Measurements from ENCODE around the gene FKBP7.
"Not testable (repeated sequence)": the region's sequence is repeated elsewhere in the genome, so short reads cannot be mapped to it uniquely, and the experiment has no call there.

FKBP7 gene

DNA sequence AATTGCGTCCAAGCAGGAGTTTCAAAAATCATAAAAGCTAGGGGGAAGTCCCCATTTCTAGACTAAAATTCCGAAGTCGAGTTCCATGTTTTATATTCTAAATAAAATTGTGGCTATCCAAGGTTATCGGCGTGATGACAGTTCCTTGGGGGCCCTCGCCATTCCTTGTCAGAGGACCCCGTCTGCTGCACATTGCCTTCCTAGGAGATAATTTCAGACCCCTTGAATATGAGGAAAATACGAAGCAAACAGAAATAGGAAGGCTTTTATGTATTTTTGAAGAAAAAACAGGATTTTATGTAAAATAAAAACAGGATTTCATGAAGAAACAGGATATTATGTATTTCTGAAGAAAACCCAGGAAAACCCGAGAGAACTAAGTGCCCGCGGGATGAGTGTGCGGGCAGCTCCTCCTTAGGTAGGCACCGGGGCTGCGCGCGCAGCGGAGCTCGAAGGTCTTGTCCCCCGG, 1.4 kb upstream of the FKBP7 start:
- H4K20me1 ChIP-seq: peaks cover 10 to 40% (median 34%) of the 10 kb centered on the region in 11 experiments; a peak in 15 of 22 replicates
- H3K36me3 ChIP-seq: peaks cover 0 to 3% (median 0%) of the 10 kb centered on the region in 11 experiments; a peak in 3 of 22 replicates
- H3K27ac ChIP-seq: peak overlapping the region; percentile 72 to 91 (median 87); a peak in 21 of 22 replicates
- no peaks in the 10 kb centered on the region for H3K9me3 ChIP-seq (replicated peaks in 1 of 11)
- peak overlapping the region; percentile 74 to 90 (median 83) for H3K4me3 ChIP-seq
- no peaks in the 10 kb centered on the region for H3K27me3 ChIP-seq
- TF ChIP-seq Cebpa-rat (IDR thresholded peaks at IDR 0.05): no peak
- peak overlapping the region; percentile 82 to 99 (median 89) for H3K4me2 ChIP-seq
- peaks cover 26 to 67% (median 44%) of the 10 kb centered on the region in 10 experiments for H3K4me1 ChIP-seq
- peak overlapping the region; percentile 86 to 92 (median 89) for H3K9ac ChIP-seq

DNA sequence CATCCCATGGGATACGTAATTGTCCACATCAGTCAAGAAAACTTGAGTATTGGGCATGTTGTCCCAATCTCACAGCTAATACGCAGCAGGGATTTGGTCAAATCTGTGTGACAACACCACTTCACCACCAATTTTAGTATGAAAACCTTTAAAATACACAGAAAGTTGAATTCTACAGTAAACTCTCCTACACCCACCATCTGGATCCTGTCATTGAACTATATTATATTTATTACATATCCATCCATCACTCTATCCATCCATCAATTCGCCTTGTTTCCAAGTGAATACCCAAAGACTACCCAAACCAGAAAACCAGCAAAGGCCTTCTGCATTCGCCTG, 846 bp upstream of the FKBP7 start:
- Histone ChIP-seq H3K4me3 (peak overlapping the region; percentile 74 to 91 (median 86)), H3K4me2 (peak overlapping the region; percentile 82 to 99 (median 89)), H3K4me1 (peaks cover 26 to 63% (median 42%) of the 10 kb centered on the region in 10 experiments), H4K20me1 (peaks cover 9 to 34% (median 29%) of the 10 kb centered on the region in 11 experiments; a peak in 15 of 22 replicates), H3K9me3 (replicated peaks in 1 of 11) (no peaks in the 10 kb centered on the region), H3K9ac (peak overlapping the region; percentile 84 to 91 (median 88); a peak in 18 of 22 replicates), H3K27me3 (no peaks in the 10 kb centered on the region), H3K27ac (peak overlapping the region in 9 of 11 experiments; percentile 82 to 93 (median 88); a peak in 14 of 22 replicates), H3K36me3 (peaks cover 0 to 4% (median 0%) of the 10 kb centered on the region in 11 experiments; a peak in 2 of 22 replicates)
- no peak for TF ChIP-seq Cebpa-rat (IDR thresholded peaks at IDR 0.05)

DNA sequence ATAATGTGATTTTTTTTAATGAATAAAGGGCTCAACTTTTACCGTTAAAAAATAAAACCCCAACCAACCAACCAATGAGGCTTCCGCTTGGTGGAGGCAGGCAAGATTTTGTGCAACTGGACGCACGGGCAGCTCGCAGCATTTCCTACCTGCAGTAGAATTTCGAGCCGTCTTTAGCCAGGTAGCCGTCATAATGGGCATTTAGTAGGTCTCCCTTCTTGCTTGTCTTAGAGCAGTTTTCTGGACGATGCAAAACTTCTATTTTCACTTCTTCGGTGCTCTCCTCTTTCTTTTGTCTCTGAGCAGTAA, 316 bp downstream of the FKBP7 start:
- peak overlapping the region; percentile 82 to 99 (median 89) for H3K4me2 ChIP-seq
- H3K27ac ChIP-seq: peak overlapping the region; percentile 80 to 93 (median 86); a peak in 21 of 22 replicates
- H3K36me3 ChIP-seq: peaks cover 0 to 4% (median 0%) of the 10 kb centered on the region in 11 experiments; a peak in 3 of 22 replicates
- peaks cover 0 to 23% (median 19%) of the 10 kb centered on the region in 11 experiments; a peak in 15 of 22 replicates for H4K20me1 ChIP-seq
- peak overlapping the region; percentile 74 to 91 (median 86) for H3K4me3 ChIP-seq
- TF ChIP-seq Cebpa-rat (IDR thresholded peaks at IDR 0.05): no peak
- H3K9me3 ChIP-seq (replicated peaks in 1 of 11): no peaks in the 10 kb centered on the region
- peak overlapping the region; percentile 84 to 91 (median 88) for H3K9ac ChIP-seq
- H3K4me1 ChIP-seq: peaks cover 26 to 54% (median 38%) of the 10 kb centered on the region in 10 experiments
- H3K27me3 ChIP-seq: no peaks in the 10 kb centered on the region

DNA sequence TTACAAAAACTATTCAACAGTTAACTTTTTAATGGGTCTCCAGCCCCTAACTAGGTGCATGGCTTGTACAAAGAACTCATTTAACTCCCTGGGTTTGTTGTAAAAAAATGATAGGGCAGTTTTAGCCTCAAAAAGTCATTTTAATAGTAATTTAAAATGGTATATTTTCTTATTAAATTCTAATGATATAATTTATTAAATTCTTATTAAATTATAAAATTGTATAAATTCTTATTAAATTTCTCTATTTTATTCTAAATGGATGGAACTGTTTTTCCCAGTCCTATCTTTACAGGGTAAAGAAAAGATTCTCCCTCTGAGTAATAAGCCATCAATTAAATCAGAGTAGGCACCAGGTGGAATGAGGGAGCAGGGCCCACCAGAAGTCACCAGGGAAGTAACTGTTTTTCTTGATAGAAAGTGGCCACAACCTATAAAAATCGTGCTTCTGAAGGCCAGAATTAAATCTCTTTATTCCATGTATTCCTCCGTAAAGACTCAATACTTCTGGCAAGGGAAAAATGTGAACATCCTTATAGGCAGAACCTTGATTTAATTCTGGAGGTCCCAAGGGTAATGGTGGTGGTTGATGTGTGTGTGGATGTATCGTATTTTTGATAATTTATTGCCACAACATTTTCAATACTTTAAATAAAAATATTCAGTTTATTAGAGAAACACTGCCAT, 814 bp downstream of the FKBP7 start:
- no peak for TF ChIP-seq Cebpa-rat (IDR thresholded peaks at IDR 0.05)
- H3K9ac ChIP-seq: peak overlapping the region; percentile 84 to 91 (median 88); a peak in 21 of 22 replicates

GRCh38 chr2:178476477-178476876, 1.9 kb downstream of the FKBP7 start:
- Histone ChIP-seq H3K9me3 (replicated peaks in 1 of 11) (no peaks in the 10 kb centered on the region), H3K4me1 (peaks cover 12 to 38% (median 23%) of the 10 kb centered on the region in 10 experiments), H3K9ac (no peak overlapping the region), H4K20me1 (peaks cover 0 to 7% (median 4%) of the 10 kb centered on the region in 11 experiments; a peak in 12 of 22 replicates), H3K27ac (no peak overlapping the region), H3K27me3 (no peaks in the 10 kb centered on the region), H3K4me3 (peak overlapping the region in 1 of 10 experiments; percentile 74; a peak in 2 of 20 replicates), H3K36me3 (peaks cover 0 to 11% (median 0%) of the 10 kb centered on the region in 11 experiments; a peak in 6 of 22 replicates), H3K4me2 (peak overlapping the region in 10 of 11 experiments; percentile 82 to 99 (median 89); a peak in 18 of 22 replicates)
- no peak for TF ChIP-seq Cebpa-rat (IDR thresholded peaks at IDR 0.05)

More for the DNA sequence above, 814 bp downstream of the FKBP7 start:
- peaks cover 23 to 49% (median 34%) of the 10 kb centered on the region in 10 experiments for H3K4me1 ChIP-seq
- H3K27me3 ChIP-seq: no peaks in the 10 kb centered on the region
- peaks cover 0 to 4% (median 0%) of the 10 kb centered on the region in 11 experiments; a peak in 3 of 22 replicates for H3K36me3 ChIP-seq
- H3K9me3 ChIP-seq (replicated peaks in 1 of 11): no peaks in the 10 kb centered on the region
- H4K20me1 ChIP-seq: peaks cover 0 to 18% (median 14%) of the 10 kb centered on the region in 11 experiments; a peak in 14 of 22 replicates
- H3K4me2 ChIP-seq: peak overlapping the region; percentile 82 to 99 (median 89)
- H3K4me3 ChIP-seq: peak overlapping the region; percentile 74 to 91 (median 86)
- peak overlapping the region; percentile 80 to 93 (median 86); a peak in 21 of 22 replicates for H3K27ac ChIP-seq

GRCh38 chr2:178474560-178474959, 3.8 kb downstream of the FKBP7 start:
- peaks cover 5 to 30% (median 15%) of the 10 kb centered on the region in 10 experiments for H3K4me1 ChIP-seq
- H3K27me3 ChIP-seq: no peaks in the 10 kb centered on the region
- peaks cover 0 to 31% (median 8%) of the 10 kb centered on the region in 11 experiments; a peak in 12 of 22 replicates for H3K36me3 ChIP-seq
- no peak overlapping the region for H3K9ac ChIP-seq
- no peak overlapping the region for H3K27ac ChIP-seq
- no peaks in the 10 kb centered on the region for H3K9me3 ChIP-seq (replicated peaks in 1 of 11)
- no peak overlapping the region; a peak in 1 of 22 replicates for H3K4me2 ChIP-seq
- no peak overlapping the region for H3K4me3 ChIP-seq
- H4K20me1 ChIP-seq: no peaks in the 10 kb centered on the region; a peak in 1 of 22 replicates
- TF ChIP-seq Cebpa-rat (IDR thresholded peaks at IDR 0.05): no peak

DNA sequence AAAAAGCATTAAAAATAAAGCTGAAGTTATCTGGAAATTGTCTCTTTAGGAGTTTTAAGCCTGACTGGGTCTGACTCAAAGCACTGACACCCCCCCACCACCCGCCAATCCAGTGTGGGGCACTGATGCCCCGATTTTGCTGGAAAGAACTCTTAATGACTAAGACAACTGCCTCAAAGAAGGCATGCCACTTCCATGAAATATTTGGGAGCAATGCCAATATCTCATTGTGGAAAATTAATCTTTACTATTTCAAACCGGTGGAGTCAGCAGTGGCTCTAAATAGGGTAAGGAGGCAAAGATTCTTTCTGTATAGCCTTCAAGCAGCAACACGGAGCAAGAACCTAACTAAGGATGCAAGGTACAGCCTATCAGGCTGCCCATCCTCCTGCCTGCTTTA, 4.5 kb downstream of the FKBP7 start:
- H3K4me2 ChIP-seq: no peak overlapping the region
- TF ChIP-seq Cebpa-rat (IDR thresholded peaks at IDR 0.05): no peak
- H3K9me3 ChIP-seq (replicated peaks in 1 of 11): no peaks in the 10 kb centered on the region
- no peak overlapping the region for H3K9ac ChIP-seq
- H4K20me1 ChIP-seq: no peaks in the 10 kb centered on the region; a peak in 1 of 22 replicates
- no peak overlapping the region for H3K4me3 ChIP-seq
- H3K36me3 ChIP-seq: peaks cover 0 to 37% (median 14%) of the 10 kb centered on the region in 11 experiments; a peak in 15 of 22 replicates
- no peaks in the 10 kb centered on the region for H3K27me3 ChIP-seq
- no peak overlapping the region for H3K27ac ChIP-seq
- H3K4me1 ChIP-seq: peaks cover 0 to 24% (median 11%) of the 10 kb centered on the region in 10 experiments; a peak in 17 of 20 replicates

DNA sequence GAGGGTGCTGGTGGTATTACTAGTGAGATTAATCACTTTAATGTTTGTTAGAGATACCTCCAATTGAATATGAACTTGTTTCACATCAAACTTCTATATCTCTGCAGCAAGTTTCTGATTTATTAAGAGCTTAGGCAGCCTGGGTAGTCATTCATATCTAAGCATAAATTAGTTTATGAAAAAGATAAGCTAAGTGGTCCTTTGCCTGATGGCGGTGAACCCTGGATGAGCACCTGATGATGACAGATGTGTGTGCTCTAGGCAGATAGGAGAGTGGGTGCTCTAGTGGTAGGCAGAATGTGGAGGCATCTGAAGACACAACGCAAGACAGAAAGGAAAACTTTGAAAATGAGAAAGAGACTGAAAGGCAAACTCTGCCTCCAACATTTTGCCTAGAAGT, 5.0 kb downstream of the FKBP7 start:
- Histone ChIP-seq H3K9ac (no peak overlapping the region), H4K20me1 (no peaks in the 10 kb centered on the region; a peak in 1 of 22 replicates), H3K36me3 (peaks cover 0 to 42% (median 20%) of the 10 kb centered on the region in 11 experiments; a peak in 17 of 22 replicates), H3K27me3 (no peaks in the 10 kb centered on the region), H3K9me3 (replicated peaks in 1 of 11) (no peaks in the 10 kb centered on the region), H3K4me2 (no peak overlapping the region), H3K4me1 (peaks cover 0 to 24% (median 11%) of the 10 kb centered on the region in 10 experiments; a peak in 17 of 20 replicates), H3K4me3 (no peak overlapping the region), H3K27ac (no peak overlapping the region)
- no peak for TF ChIP-seq Cebpa-rat (IDR thresholded peaks at IDR 0.05)

DNA sequence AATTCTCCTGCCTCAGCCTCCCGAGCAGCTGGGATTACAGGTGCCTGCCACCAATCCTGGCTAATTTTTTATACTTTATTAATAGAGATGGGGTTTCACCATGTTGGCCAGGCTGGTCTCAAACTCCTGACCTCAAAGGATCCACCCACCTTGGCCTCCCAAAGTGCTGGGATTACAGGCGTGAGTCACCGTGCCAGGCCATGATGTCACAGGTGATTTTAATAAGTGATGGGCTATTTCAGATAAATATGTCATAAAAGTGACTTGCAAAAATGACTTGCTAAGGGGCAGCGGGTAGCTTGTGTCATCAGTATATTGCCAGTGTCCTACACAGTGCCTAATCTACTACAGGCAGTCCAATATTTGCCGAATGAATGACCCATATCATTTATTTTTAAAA, 7.1 kb downstream of the FKBP7 start:
- not testable (repeated sequence) for H3K27ac ChIP-seq; H3K4me2 ChIP-seq; H3K4me1 ChIP-seq; H3K9me3 ChIP-seq (replicated peaks in 1 of 11); H3K27me3 ChIP-seq; H3K9ac ChIP-seq; H3K4me3 ChIP-seq; H4K20me1 ChIP-seq
- H3K36me3 ChIP-seq: peaks cover 0 to 60% (median 37%) of the 10 kb centered on the region in 11 experiments; a peak in 18 of 22 replicates
